Stimulated activated naive CD8-positive, alpha-beta T cell treated with anti-CD3 and anti-CD28 coated beads, Interleukin-15, amount 100 ng/mL, for 72 hours (primary cell): ENCODE results near the gene HDAC2.
A peak's percentile ranks its signal among the peaks of the same experiment; 100 is the strongest.

Experiments used
- ATAC-seq: fragments of 150-1000 bp; cut with Tn5 transposase; 2 replicates; pipeline ENCODE4 v1.10.0; 2021; ENCODE audit warnings: mild to moderate bottlenecking, moderate library complexity
- DNase-seq, 2 donors: peaks; one replicate each; pipeline ENCODE4 v3.0.0; 2021 to 2022
- H3K27ac Mint-ChIP-seq, 2 donors: one replicate each; pipeline ENCODE4 v1.8.0; 2022; ENCODE audit warnings: mild to moderate bottlenecking in 2 of 2, mixed read lengths in 2 of 2, moderate library complexity in 2 of 2
- H3K27me3 Mint-ChIP-seq: one replicate; pipeline ENCODE4 v1.8.0; 2022; ENCODE audit warnings: mixed read lengths
- H3K4me1 Mint-ChIP-seq: one replicate; pipeline ENCODE4 v1.8.0; 2022; ENCODE audit warnings: mild to moderate bottlenecking, mixed read lengths
- H3K4me3 Mint-ChIP-seq, 2 donors: one replicate each; pipeline ENCODE4 v1.8.0; 2022; ENCODE audit warnings: mild to moderate bottlenecking in 2 of 2, mixed read lengths in 2 of 2, moderate library complexity in 1 of 2
- H3K9me3 Mint-ChIP-seq, 2 donors: one replicate each; pipeline ENCODE4 v1.8.0; 2022; ENCODE audit warnings: mixed read lengths in 2 of 2

HDAC2 gene

GRCh38 chr6:113907102-113907815, 63.7 kb downstream of the HDAC2 start:
- no peak for DNase-seq
- Mint-ChIP-seq H3K4me3 (no peak overlapping the region), H3K4me1 (no peaks in the 10 kb centered on the region), H3K27me3 (peaks cover 19% of the 10 kb centered on the region), H3K27ac (no peak overlapping the region), H3K9me3 (no peaks in the 10 kb centered on the region)
- no peak for ATAC-seq

GRCh38 chr6:113903666-113904330, 67.2 kb downstream of the HDAC2 start:
- Mint-ChIP-seq H3K4me1 (no peaks in the 10 kb centered on the region), H3K9me3 (no peaks in the 10 kb centered on the region), H3K27me3 (no peaks in the 10 kb centered on the region), H3K4me3 (no peak overlapping the region), H3K27ac (no peak overlapping the region)
- no peak for DNase-seq
- no peak for ATAC-seq

GRCh38 chr6:113901482-113901881, 69.5 kb downstream of the HDAC2 start:
- ATAC-seq (no peak), DNase-seq (no peak)
- Mint-ChIP-seq H3K4me1 (no peaks in the 10 kb centered on the region), H3K27ac (peak overlapping the region in 1 of 2 donors; percentile 68), H3K9me3 (no peaks in the 10 kb centered on the region), H3K4me3 (no peak overlapping the region), H3K27me3 (no peaks in the 10 kb centered on the region)

GRCh38 chr6:113894712-113895674, 76.0 kb downstream of the HDAC2 start:
- H3K4me3 Mint-ChIP-seq: no peak overlapping the region
- H3K9me3 Mint-ChIP-seq: peaks cover 0 to 16% of the 10 kb centered on the region in 2 donors
- H3K27me3 Mint-ChIP-seq: peaks cover 13% of the 10 kb centered on the region
- H3K4me1 Mint-ChIP-seq: peaks cover 4% of the 10 kb centered on the region
- DNase-seq: no peak
- H3K27ac Mint-ChIP-seq: peak overlapping the region in 1 of 2 donors; percentile 92
- no peak for ATAC-seq

GRCh38 chr6:113893866-113894265, 77.1 kb downstream of the HDAC2 start:
- Mint-ChIP-seq H3K9me3 (peaks cover 0 to 16% of the 10 kb centered on the region in 2 donors), H3K27me3 (peaks cover 13% of the 10 kb centered on the region), H3K4me3 (no peak overlapping the region), H3K4me1 (peaks cover 4% of the 10 kb centered on the region), H3K27ac (peak overlapping the region in 1 of 2 donors; percentile 7)
- DNase-seq: no peak
- ATAC-seq: no peak

GRCh38 chr6:113893451-113893850, 77.5 kb downstream of the HDAC2 start:
- Mint-ChIP-seq H3K27ac (no peak overlapping the region), H3K4me3 (no peak overlapping the region), H3K27me3 (peaks cover 13% of the 10 kb centered on the region), H3K9me3 (peaks cover 0 to 16% of the 10 kb centered on the region in 2 donors), H3K4me1 (peaks cover 6% of the 10 kb centered on the region)
- DNase-seq (no peak), ATAC-seq (no peak)

- no peak for ATAC-seq
- peaks cover 7% of the 10 kb centered on the region for H3K4me1 Mint-ChIP-seq
- H3K27me3 Mint-ChIP-seq: peaks cover 13% of the 10 kb centered on the region
- no peak overlapping the region for H3K4me3 Mint-ChIP-seq
- no peak for DNase-seq
- peaks cover 0 to 16% of the 10 kb centered on the region in 2 donors for H3K9me3 Mint-ChIP-seq
- H3K27ac Mint-ChIP-seq: no peak overlapping the region
Observed at GRCh38 chr6:113888956-113889630, 81.9 kb downstream of the HDAC2 start.

- peaks cover 13% of the 10 kb centered on the region for H3K27me3 Mint-ChIP-seq
- no peak for ATAC-seq
- DNase-seq: no peak
- peaks cover 7% of the 10 kb centered on the region for H3K4me1 Mint-ChIP-seq
- no peak overlapping the region for H3K4me3 Mint-ChIP-seq
- H3K9me3 Mint-ChIP-seq: peaks cover 0 to 16% of the 10 kb centered on the region in 2 donors
- no peak overlapping the region for H3K27ac Mint-ChIP-seq
Observed at GRCh38 chr6:113888493-113888892, 82.5 kb downstream of the HDAC2 start.

- no peak for DNase-seq
- peaks cover 0 to 8% of the 10 kb centered on the region in 2 donors for H3K9me3 Mint-ChIP-seq
- no peak overlapping the region for H3K4me3 Mint-ChIP-seq
- ATAC-seq: no peak
- H3K27ac Mint-ChIP-seq: no peak overlapping the region
- H3K27me3 Mint-ChIP-seq: peaks cover 5% of the 10 kb centered on the region
- peaks cover 7% of the 10 kb centered on the region for H3K4me1 Mint-ChIP-seq
Observed at GRCh38 chr6:113886512-113886911, 84.4 kb downstream of the HDAC2 start.

GRCh38 chr6:113884011-113884410, 86.9 kb downstream of the HDAC2 start:
- ATAC-seq (no peak), DNase-seq (no peak)
- H3K27ac Mint-ChIP-seq: no peak overlapping the region
- no peak overlapping the region for H3K4me3 Mint-ChIP-seq
- no peaks in the 10 kb centered on the region for H3K9me3 Mint-ChIP-seq
- H3K4me1 Mint-ChIP-seq: peaks cover 7% of the 10 kb centered on the region
- H3K27me3 Mint-ChIP-seq: peaks cover 15% of the 10 kb centered on the region
